GM18858 (cell line): ENCODE results near the gene TSPAN17.
A peak's percentile ranks its signal among the peaks of the same experiment; 100 is the strongest.
"Not testable (repeated sequence)": the region's sequence is repeated elsewhere in the genome, so short reads cannot be mapped to it uniquely, and the experiment has no call there.

Source experiments
- ATAC-seq: cut with Tn5 transposase; IDR thresholded peaks from one replicate; pipeline ENCODE4 v1.9.1; 2021; ENCODE audit not compliant: unreplicated experiment

TSPAN17 gene, protein sequence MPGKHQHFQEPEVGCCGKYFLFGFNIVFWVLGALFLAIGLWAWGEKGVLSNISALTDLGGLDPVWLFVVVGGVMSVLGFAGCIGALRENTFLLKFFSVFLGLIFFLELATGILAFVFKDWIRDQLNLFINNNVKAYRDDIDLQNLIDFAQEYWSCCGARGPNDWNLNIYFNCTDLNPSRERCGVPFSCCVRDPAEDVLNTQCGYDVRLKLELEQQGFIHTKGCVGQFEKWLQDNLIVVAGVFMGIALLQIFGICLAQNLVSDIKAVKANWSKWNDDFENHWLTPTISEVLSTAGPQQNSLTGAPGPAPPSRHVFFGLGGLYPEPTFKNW

DNA sequence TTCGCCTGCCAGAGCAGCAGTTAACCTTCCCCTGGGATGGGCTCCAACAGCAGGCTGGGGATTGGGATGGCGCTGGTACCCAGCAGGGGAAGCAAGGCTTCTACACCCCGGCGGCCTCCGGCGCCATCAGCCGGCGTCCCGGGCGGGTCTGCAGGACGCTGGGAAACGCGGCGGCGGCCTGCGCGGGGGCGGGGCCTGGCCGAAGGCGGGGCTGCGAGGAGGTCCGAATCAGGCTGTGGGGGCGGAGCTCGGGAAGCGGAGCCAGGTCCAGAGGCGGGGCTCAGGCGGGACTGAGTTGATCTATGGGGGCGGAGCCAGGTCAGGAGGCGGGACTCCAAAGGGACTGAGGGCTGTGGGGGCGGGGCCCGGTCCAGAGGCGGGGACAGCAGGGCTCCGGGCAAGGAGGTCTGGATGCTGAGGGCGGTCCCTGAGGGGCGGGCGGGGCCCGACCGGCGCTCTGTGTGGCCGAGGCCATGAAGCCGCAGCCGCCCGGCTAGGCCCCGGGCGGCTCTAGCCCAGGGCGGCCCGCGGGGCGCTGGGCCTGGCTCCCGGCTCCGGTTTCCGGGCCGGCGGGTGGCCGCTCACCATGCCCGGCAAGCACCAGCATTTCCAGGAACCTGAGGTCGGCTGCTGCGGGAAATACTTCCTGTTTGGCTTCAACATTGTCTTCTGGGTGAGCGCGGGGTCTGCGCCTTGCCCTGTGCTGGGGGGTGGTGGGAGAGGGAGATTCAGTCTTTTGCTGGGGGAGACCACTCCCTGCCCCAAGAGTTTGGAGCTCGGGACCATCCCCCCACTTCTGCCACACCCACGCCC lies at the start of gene TSPAN17:
Gene TSPAN17, plus strand, starts transcription at position 455 of the 813 bp plus-strand sequence. Its CDS starts 132 bp downstream, at position 587.
- ATAC-seq, result peak; percentile 78

DNA sequence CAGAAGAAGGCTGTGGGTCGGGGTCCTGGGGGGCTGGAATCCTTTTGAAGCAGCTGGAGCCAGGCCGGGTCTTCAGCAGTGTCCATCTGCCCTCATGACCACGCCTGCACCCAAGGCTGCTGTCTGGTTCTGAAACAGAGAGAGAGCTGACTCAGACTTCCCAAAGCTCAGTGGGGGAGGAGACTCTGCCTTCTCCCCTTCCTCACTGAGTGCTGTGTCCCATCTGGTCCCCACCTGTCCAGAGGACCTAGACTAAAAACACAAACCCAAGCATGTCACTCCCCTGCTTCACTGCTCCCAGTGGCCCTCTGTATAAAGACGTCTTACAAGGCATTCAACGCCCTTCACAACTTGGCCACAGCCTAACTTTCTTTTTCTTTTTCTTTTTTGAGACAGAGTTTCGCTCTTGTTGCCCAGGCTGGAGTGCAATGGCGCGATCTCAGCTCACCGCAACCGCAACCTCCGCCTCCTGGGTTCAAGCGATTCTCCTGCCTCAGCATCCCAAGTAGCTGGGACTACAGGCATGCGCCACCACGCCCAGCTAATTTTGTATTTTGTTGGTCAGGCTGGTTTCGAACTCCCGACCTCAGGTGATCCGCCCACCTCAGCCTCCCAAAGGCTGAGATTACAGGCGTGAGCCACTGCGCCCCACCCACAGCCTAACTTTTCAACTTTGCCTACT lies 47.4 kb upstream of the TSPAN17 start:
- ATAC-seq, result not testable (repeated sequence)

DNA sequence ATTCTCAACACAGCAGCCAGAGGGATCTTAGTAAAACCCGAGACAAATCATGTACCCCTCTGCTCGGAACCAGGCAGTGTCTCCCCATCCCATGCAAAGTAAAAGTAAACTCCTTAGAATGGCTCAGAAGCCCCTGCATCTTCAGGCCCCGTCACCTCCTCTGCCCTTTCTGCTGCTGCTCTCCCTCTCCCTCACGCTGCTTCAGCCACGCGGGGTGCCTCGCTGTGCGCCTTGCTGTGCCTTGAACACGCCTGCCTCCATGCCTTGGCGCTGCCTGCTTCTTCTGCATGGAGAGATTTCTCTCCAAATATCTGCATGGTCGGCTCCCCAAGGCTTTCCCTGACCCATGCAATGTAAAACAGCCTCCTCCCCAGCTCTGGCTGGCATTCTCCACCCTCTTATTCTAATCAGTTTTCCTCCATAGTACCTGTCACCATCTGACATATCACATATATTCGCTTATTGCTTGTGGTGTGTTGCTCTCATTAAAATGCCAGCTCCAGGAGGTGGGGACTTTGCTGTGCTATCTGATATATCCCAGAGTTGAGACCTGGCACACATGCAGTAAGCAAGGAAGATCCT lies 45.3 kb upstream of the TSPAN17 start:
- ATAC-seq, result no peak

DNA sequence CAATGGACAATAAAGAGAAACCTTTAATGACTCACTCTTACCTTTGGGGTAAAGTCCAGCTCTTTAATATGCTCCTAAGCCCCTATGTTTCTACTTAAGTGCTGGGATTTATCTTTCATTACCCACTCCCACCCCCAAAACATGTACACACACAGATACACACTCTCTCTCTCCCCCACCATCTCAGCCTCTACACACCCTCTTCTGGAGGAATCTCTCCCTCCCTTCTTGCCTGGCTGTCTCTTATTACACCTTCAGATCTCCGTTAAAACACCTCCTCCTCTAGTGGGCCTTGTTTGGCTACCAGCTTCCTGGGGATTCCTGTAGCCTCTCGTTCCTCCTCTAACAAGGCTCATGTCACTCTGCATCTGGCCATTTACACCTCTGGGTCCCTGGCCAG lies 44.2 kb upstream of the TSPAN17 start:
- no peak for ATAC-seq

DNA sequence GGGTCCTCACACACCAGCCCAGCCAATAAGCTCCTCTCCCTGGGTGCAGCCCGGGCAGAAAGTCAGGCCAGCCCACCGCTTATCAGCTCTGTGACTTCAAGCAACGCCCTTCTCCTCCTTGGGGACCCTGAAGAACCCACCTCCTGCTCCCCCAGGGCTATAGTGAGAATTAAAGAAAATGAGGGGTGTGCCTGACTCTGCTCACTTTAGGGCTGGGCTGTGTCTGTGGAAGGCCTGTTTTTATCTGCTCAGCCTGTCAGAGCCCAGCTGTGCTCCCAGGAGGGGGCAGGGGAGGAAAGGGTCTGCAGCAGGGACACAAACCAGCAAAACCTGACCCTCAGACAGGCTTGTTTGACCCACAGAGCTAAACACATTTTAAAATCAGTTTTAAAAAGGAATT lies 41.3 kb upstream of the TSPAN17 start:
- no peak for ATAC-seq

DNA sequence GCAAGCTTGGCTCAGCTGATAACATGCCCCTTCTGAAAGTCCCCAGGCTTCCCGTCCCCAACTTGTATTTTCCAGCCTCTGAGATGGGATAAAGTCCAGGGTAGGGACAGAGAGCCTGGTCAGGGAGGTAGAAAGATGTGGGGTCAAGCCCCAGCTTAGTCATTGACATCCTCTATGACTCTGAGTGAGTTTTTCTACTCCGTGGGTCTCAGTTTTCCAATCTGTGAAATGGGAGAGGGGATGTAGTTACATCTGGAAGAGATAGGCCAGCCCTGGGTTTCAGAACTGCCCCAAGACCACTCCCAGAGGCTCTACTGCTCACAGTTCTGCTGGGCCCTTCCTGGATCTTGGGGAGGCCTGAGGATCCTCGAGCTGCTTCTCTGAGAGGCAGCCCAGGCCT lies 40.4 kb upstream of the TSPAN17 start:
- ATAC-seq, result no peak

DNA sequence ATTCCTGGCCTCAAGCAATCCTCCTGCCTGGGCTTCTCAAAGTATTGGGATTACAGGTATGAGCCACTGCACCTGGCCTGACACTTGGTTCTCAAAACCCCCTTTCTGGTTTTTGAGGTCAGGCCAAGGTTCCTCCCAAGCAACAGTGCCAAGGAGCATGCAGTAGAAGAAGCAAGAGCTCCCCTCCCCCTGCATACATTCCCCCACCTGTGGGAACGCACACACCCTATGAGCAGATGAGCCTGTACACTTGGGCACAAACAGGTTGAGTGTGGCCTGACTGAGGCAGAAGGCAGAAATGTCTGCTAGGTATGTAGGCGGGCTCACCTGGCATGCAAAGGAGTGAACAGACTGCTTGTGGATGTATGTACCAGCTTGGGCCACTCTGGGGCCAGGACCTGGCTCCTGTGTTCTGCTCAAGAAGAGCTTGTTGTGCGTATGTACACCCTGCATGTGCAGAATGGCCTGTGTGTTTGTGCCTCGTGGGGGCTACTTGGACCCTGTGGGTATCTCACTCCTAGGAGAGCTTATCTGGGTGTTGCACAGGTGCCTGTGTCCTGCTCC lies 39.1 kb upstream of the TSPAN17 start:
- ATAC-seq, result no peak

DNA sequence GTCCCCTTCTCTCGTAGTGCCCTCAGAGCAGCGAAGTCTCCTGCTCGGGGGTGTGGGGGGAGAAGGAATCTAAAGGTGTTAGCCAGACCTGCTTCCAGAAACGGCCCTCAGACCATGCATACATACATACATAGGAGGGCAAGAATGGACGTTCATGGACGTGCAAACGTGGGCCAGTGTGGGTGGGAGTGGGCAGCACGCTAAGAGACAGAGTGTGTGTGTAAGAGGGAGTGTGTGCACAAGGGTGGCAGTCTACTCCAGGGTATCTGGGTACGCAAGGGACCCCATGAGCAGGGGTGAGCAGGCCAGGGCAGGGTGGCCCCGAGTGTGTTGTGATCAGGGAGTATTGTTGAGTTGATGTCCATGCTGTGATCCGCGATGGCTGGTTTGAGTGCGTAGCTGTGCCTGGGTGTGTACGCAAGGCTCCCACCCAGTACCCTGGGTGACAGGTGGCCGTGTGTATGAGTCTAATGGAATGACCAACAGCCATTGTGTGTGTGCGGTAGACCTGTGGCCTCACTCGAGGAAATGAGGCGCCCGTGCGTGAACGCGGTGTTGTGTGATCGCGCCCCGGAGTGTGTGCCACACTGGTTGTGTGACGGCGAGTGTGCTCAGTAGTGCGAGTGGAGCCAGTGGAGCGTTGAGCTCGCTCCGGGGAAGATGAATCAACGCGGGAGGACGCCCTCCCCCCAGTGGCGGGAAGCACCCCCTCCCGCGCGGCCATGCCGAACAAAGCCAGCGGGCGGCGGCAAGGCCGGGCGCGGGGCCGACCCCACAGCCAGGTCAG lies 38.2 kb upstream of the TSPAN17 start:
- ATAC-seq, result peak; percentile 12

DNA sequence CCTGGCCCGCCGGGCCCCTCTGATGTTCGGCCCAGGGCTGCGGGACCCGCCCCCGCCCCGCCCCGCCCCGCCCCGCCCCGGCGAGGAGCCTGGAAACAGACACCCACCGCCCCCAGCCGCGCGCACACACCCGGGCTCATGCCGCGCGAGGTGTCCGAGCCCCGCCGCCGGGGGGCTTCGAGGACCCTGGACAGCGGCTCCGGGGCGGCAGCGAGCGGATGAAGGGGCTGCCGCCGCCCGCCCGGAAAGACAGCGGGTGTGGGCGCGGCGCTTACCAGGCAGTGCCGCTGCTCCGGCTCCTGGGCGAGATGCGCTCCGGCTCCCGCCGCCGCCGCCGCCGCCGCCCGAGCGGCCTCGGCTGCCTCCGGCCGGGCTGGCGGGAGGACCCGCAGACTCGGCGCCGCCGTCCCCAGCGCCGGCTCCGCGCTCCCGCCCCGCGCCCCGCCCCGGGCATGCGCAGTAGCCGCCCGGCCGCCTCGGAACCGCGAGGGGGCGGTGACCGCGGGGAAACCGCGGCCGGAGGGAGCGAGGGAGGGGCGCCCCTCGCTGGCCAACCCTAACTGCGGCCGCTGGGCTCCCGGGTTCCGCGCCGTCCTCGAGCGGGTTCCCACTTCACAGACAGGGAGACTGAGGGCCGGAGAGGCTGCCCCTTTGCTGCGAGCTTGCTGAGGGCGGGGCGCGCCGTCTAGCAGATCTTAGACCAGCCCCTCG lies 37.4 kb upstream of the TSPAN17 start, which contains the start of gene GPRIN1:
Gene GPRIN1, minus strand, starts transcription at position 433 of the 711 bp plus-strand sequence. CDS start 10,322 bp downstream, outside the sequence.
- peak; percentile 70 for ATAC-seq

DNA sequence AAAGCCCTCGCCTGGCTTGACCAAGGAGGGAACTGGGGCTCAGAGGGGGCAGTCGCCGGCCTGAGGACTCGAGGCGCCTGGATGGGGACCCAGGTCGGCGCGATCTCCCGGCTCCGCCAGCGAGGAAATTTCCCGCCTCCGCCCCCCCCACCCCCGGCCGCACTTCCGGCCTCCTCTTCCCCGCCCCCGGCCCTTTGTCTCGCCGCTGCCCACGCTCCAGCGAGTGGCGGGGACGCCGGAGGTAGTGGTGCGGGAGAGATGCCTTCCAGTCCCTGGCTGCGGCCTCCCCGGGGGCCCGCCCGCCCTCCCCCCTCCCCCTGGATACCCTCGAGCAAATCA lies 36.9 kb upstream of the TSPAN17 start:
- ATAC-seq, result no peak

DNA sequence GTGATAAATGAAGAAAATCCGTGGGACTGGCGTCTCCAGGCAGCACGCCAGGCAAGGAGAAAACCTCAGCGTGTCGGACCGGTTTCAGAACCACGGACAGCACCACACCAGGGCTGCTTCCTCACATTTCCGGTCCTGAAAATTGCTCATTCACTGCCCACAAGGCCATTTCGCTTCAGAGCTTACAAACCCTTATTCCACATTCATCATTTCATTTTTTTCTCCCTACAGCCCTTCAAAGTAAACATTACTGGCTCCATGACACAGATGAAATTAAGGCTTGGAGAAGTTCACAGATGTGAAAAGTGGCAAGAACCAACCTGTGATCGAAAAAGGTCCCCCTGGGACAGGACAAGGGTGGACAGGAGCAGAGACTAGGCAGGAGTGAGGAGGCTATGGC lies 35.8 kb upstream of the TSPAN17 start:
- no peak for ATAC-seq

DNA sequence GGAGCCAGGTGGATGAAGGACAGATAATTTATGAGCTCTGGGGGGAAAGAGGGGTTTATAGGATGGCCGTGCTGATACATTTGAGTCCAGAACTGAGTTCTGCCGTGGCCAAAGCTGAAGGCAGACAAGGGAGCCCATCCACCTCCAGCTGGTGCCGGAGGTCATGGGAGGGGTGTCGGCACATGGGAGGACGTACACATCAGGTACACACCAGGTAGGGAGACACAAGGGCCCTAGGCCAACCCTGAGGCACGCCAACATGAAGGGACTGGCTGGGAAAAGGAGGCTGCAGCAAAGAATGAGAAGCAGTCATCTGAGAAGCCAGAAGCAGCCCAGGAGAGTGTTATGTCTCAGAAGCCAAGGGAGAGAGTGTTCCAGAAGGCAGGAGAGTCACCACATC lies 35.3 kb upstream of the TSPAN17 start:
- no peak for ATAC-seq

DNA sequence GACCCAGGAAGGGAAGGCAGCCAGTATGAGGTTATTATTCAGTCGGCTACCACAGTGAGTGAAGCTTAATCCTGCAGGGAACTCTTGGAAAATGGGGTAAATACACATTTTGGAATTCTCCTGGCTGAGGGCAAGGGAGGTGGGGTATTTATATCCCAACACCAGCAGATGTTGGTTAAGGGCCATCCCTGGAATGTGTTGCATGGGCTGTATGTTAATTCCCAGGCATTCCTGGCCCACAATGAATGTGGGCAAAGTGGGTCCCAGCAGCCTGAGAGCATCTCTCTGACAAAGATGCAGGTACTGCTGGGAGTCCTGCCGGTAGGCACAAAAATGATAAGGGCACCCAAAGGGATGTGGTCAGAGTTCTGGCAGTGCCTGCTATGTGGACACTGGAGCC lies 34.4 kb upstream of the TSPAN17 start:
- no peak for ATAC-seq

DNA sequence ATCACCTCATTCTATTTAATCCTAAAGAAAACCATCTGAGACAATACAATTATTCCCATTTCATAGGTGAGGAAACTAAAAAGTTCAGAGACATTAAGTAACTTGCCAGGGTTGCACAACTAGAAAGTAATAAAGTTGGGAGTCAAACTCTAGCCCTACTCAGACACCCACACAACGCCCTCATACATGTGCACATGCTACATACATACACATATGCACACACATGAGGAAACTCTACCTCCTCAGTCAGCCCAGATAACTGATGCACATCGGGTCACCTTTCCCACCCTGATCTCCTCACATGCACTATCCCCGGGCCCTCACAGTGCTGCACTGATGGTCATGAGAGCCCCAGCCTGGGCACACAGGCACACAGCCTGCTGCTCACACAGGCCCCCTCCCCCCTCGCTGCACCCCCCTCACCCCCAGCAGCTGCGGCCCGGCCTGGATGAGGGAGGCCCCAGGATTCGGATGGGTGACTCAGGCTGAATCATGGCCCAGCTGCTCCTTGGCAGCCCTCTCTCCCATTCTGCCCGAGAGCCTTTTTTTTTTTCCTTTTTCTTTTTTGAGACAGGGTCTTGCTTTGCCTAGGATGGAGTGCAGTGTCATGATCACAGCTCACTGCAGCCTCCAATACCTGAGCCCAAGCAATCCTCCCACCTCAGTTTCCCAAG lies 32.3 kb upstream of the TSPAN17 start:
- no peak for ATAC-seq

DNA sequence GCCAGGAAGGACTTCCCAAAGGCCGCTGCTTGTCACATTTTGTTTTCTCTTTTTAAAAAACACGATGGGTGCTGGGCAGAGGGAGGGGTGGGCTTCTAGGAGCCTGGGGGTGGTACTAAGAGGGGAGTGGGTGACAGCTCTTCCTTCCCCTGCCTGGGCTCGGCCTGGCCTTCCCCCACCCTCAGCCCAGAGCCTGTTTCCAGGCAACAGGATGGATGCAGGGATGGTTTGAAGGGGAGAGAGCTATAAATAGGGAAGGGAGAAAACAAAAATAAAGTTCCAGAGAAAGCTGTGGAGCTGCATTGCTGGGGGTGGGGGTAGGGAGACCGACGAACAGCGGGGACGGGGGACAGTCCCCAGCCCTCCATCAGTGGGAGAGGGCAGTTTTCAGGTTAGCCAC lies 30.8 kb upstream of the TSPAN17 start:
- no peak for ATAC-seq

DNA sequence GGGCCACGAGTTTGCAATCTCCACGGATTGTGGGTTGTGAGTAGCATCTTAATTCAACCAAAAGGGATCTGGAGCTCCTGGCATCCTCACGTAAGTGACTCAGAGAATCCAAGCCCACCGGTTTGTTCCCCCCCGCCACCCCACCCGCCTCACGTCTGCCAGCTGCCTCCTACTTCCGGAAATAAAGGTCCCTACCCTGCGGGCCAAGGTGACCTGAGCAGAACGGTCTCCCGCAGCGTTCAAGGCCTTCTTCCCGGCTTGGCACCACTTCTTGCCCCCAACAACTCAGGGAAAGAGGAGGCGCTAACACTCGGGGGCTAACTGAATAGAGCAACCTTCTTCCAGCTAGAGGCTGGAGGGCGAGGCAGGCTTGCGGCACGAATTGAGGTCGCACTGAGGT lies 28.5 kb upstream of the TSPAN17 start:
- no peak for ATAC-seq

DNA sequence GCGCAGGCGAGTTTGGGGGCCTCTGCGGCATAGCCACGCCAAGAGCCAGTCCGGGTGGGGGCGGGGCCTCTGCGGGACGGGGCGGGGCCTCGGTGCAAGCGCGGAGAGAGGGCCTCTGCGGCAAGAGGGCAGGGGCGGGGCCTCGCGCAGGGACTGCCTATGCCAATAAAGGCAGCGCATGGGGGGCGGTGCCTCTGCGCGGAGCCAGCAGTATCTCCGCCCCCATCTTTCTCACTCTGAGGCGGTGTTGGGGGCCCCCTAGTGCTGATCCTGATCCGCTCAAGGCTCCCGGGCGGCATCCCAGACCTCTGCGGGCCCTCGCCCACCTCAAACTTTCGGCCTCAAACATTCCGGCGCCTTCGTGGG lies 28.1 kb upstream of the TSPAN17 start:
- ATAC-seq, result no peak

DNA sequence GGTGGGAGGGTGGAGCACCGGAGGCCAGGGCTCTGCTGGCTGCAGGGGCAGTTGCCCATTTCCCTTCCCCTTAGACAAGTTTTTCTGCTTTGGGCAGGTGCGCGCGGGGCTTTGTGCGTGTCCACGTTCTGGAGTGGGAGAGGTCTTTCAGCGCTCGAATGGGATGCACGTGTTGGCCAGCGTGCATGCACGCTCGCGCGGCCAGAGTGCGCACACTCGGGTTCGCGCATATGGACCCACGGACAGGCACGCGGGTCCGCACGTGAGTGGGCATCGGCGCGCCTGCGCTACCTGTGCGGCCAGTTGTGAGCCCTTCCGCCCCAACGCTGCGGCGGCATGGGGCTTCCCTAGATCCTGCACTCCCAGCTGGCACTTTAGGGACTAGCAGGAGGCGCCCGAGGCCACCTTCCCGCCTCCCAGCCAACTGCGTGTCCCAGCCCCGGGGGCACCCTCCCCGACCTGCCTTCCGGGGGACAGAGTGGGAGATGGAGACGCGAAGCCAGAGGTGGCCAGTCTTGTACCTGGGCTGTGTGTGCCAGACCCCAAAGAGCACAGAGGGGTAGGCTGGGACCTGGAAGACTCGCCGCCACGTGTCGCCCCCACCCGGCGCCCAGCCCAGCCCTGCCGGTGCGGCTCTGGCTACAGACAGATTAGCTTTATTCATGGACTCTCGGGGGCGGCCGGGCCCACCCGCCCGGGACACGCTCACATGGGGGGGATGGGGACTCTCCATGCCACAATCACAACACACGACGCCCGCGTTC lies 27.5 kb upstream of the TSPAN17 start:
- no peak for ATAC-seq
